Measurements from ENCODE around the gene DNAJC5. TPM values are rescaled to one million over a fixed set of nuclear protein-coding genes. Genes with fewer than 3 reads are reported as not detected.
A peak's percentile ranks its signal among the peaks of the same experiment; 100 is the strongest.

Gene DNAJC5
- total and polyA plus RNA-seq, 9 of the 15 experiments (the other 6 are each of a cell fraction or from before 2014, with no cell fraction given): 0.95 to 42.8 (median 23.4) TPM

GRCh38 chr20:63958471-63958870, 63.5 kb downstream of the DNAJC5 start:
- Histone ChIP-seq H2AFZ (ENCODE audit: low read depth, low read length) (no peak overlapping the region), H3K4me3 (no peak overlapping the region), H3K27me3 (ENCODE audit: control insufficient read depth in 2 of 2, insufficient read depth in 2 of 2, low read length in 2 of 2) (no peaks in the 10 kb centered on the region), H3K9me3 (replicated peaks; ENCODE audit: control insufficient read depth, insufficient read depth, low read depth, low read length) (no peaks in the 10 kb centered on the region), H3K4me2 (ENCODE audit: insufficient read depth, low read length) (no peak overlapping the region), H3K9ac (ENCODE audit: insufficient read depth in 1 of 2, low read depth in 2 of 2, low read length in 2 of 2) (peak overlapping the region in 1 of 2 experiments; percentile 89; a peak in 2 of 4 replicates), H3K27ac (ENCODE audit: extremely low read depth, low read depth, low read length) (no peak overlapping the region), H3K36me3 (ENCODE audit: control insufficient read depth, insufficient read depth, low read length) (peaks cover 54% of the 10 kb centered on the region; the same call in 2 of the 3 replicates), H3K79me2 (ENCODE audit: control insufficient read depth, insufficient read depth, low read length) (peaks cover 28% of the 10 kb centered on the region), H3K9me1 (ENCODE audit: control insufficient read depth, insufficient read depth, low read length) (peaks cover 4% of the 10 kb centered on the region), H3K4me1 (replicated peaks in 1 of 2; ENCODE audit: control insufficient read depth in 2 of 2, insufficient read depth in 2 of 2, low read length in 2 of 2) (peaks cover 16 to 73% of the 10 kb centered on the region in 2 experiments; a peak in 4 of 5 replicates), H4K20me1 (replicated peaks; ENCODE audit: control insufficient read depth, insufficient read depth, low read length) (peaks cover 13% of the 10 kb centered on the region; the same call in 1 of the 2 replicates)
- in situ Hi-C loops (cut with MboI) (no loop called here), intact Hi-C loops (cut with micrococcal nuclease) (loop anchor here (5.0 kb wide), 1 partner anchor 251 kb away; the partner anchor contains the start of genes ARFRP1 and ZGPAT)
- DNase-seq (ENCODE audit: extremely low read depth in 1 of 4, low spot score in 3 of 4): no peak
- no TSS peak for BruUV-seq (replicated peaks)
- TF ChIP-seq ZNF280B (CRISPR knock-in tag; IDR thresholded peaks at IDR 0.05) (no peak), ZNF740 (CRISPR knock-in tag; IDR thresholded peaks at IDR 0.05) (no peak), ZNF740 (tag; IDR thresholded peaks at IDR 0.05) (no peak), PURB (CRISPR knock-in tag; IDR thresholded peaks at IDR 0.05; ENCODE audit: low read depth) (no peak), NCOR1 (IDR thresholded peaks at IDR 0.05) (no peak), ZNF41 (CRISPR knock-in tag; conservative IDR thresholded peaks at IDR 0.05) (no peak), NCOA4 (IDR thresholded peaks at IDR 0.05; ENCODE audit: partially characterized antibody) (no peak), ATF2 (CRISPR knock-in tag; IDR thresholded peaks at IDR 0.05) (no peak)
- FAIRE-seq: no peak
- ChIA-PET POLR2A (interaction anchor here (1.7 kb wide), 1 partner anchor 10 kb away, joined by 6 read pairs; no protein-coding TSS in a partner anchor), CTCF (ENCODE audit: low intra/inter-chr PET ratio) (no interaction called here)
- 57% methylated on average over 4 of the region's 4 CpGs for WGBS (ENCODE audit: insufficient coverage, low coverage, missing lambda C conversion rate)
- no peak for ATAC-seq
